HS-27A (cell line): Measurements from ENCODE around the gene SZT2.
"Not testable (repeated sequence)": the region's sequence is repeated elsewhere in the genome, so short reads cannot be mapped to it uniquely, and the experiment has no call there.

Experiments
- DNase-seq: peaks from one replicate; pipeline ENCODE4 v3.0.0-alpha.2; 2012; ENCODE audit warnings: low read depth, missing footprints

Gene SZT2

GRCh38 chr1:43388613-43389012 is 1.1 kb upstream of the SZT2 start:
- DNase-seq = no peak

GRCh38 chr1:43392702-43393101 is 3.0 kb downstream of the SZT2 start:
- no peak for DNase-seq

GRCh38 chr1:43395523-43395922 is 5.8 kb downstream of the SZT2 start:
- no peak for DNase-seq

- no peak for DNase-seq
Measured at GRCh38 chr1:43396059-43396458, 6.4 kb downstream of the SZT2 start.

GRCh38 chr1:43398227-43398626 is 8.5 kb downstream of the SZT2 start:
- DNase-seq = no peak

- not testable (repeated sequence) for DNase-seq
Measured at GRCh38 chr1:43400441-43400840, 10.7 kb downstream of the SZT2 start.

- DNase-seq = no peak
Measured at GRCh38 chr1:43402089-43402865, 12.6 kb downstream of the SZT2 start.

- no peak for DNase-seq
Measured at GRCh38 chr1:43404353-43404752, 14.7 kb downstream of the SZT2 start.

GRCh38 chr1:43405219-43405875 is 15.6 kb downstream of the SZT2 start:
- DNase-seq = no peak

- no peak for DNase-seq
Measured at GRCh38 chr1:43405876-43406234, 16.2 kb downstream of the SZT2 start.

- DNase-seq = no peak
Measured at GRCh38 chr1:43410571-43410970, 20.9 kb downstream of the SZT2 start.

GRCh38 chr1:43413426-43413825 is 23.7 kb downstream of the SZT2 start:
- DNase-seq = not testable (repeated sequence)

GRCh38 chr1:43414634-43415223 is 25.0 kb downstream of the SZT2 start:
- peak; percentile 41 for DNase-seq

GRCh38 chr1:43415901-43416300 is 26.2 kb downstream of the SZT2 start:
- DNase-seq = no peak

GRCh38 chr1:43418858-43419257 is 29.2 kb downstream of the SZT2 start:
- no peak for DNase-seq

GRCh38 chr1:43419627-43420425 is 30.1 kb downstream of the SZT2 start:
- DNase-seq = no peak

- DNase-seq = no peak
Measured at GRCh38 chr1:43420874-43421273, 31.2 kb downstream of the SZT2 start.

- no peak for DNase-seq
Measured at GRCh38 chr1:43421396-43421795, 31.7 kb downstream of the SZT2 start.

GRCh38 chr1:43421976-43422750 is 32.5 kb downstream of the SZT2 start:
- DNase-seq = no peak

GRCh38 chr1:43422995-43423671 is 33.4 kb downstream of the SZT2 start:
- no peak for DNase-seq
